Activated CD8-positive, alpha-beta memory T cell treated with anti-CD3 and anti-CD28 coated beads for 1 hour (primary cell): ENCODE results near the gene PMIS2.
A peak's percentile ranks its signal among the peaks of the same experiment; 100 is the strongest.

Source experiments
- DNase-seq, 2 donors: peaks; one replicate each; pipeline ENCODE4 v3.0.0-alpha.2; 2020; ENCODE audit warnings: low read depth in 1 of 2; ENCODE audit errors: extremely low read depth in 1 of 2

The PMIS2 gene

GRCh38 chr19:35623327-35624010 lies 37.5 kb downstream of the PMIS2 start:
- DNase-seq, result no peak

GRCh38 chr19:35628264-35628564 lies 42.2 kb downstream of the PMIS2 start:
- DNase-seq, result no peak

- DNase-seq, result peak; percentile 95 to 96
These were observed 42.8 kb downstream of the PMIS2 start, which contains the start of gene RBM42 for GRCh38 chr19:35628565-35629331. Gene RBM42, plus strand, starts transcription at chr19:35629036. Its CDS starts 118 bp downstream, at chr19:35629154.

- DNase-seq, result no peak
These were observed 43.3 kb downstream of the PMIS2 start for GRCh38 chr19:35629332-35629633.

- no peak for DNase-seq
These were observed 47.9 kb downstream of the PMIS2 start for GRCh38 chr19:35633727-35634440.

- no peak for DNase-seq
These were observed 50.7 kb downstream of the PMIS2 start for GRCh38 chr19:35636651-35637050.
